ENCODE measurements around the gene HBG2.
"Not testable (repeated sequence)": the region's sequence is repeated elsewhere in the genome, so short reads cannot be mapped to it uniquely, and the experiment has no call there.

The HBG2 gene

GRCh38 chr11:5281596-5281995 is 27.0 kb upstream of the HBG2 start:
- no peak for DNase-seq (ENCODE audit: low read depth in 3 of 3)

GRCh38 chr11:5280582-5281102 is 26.1 kb upstream of the HBG2 start:
- peak in 2 of 3 donors; percentile 2 to 19 for DNase-seq (ENCODE audit: low read depth in 3 of 3)

GRCh38 chr11:5279471-5280090 is 25.0 kb upstream of the HBG2 start:
- DNase-seq (ENCODE audit: low read depth in 3 of 3) = no peak

- DNase-seq (ENCODE audit: low read depth in 3 of 3) = no peak
Measured at GRCh38 chr11:5277807-5278382, 23.3 kb upstream of the HBG2 start.

- DNase-seq (ENCODE audit: low read depth in 3 of 3) = no peak
Measured at GRCh38 chr11:5276697-5277096, 22.1 kb upstream of the HBG2 start.

GRCh38 chr11:5275369-5276110 is 21.0 kb upstream of the HBG2 start:
- DNase-seq (ENCODE audit: low read depth in 3 of 3) = no peak

- no peak for DNase-seq (ENCODE audit: low read depth in 3 of 3)
Measured at GRCh38 chr11:5274395-5274794, 19.8 kb upstream of the HBG2 start.

- no peak for DNase-seq (ENCODE audit: low read depth in 3 of 3)
Measured at GRCh38 chr11:5272395-5273017, 17.9 kb upstream of the HBG2 start.

GRCh38 chr11:5269715-5270147 is 15.2 kb upstream of the HBG2 start, which contains the start of gene HBE1:
Gene HBE1, minus strand, starts transcription at chr11:5269945. Its CDS starts 55 bp downstream, at chr11:5269890.
- DNase-seq (ENCODE audit: low read depth in 3 of 3) = no peak

- DNase-seq (ENCODE audit: low read depth in 3 of 3) = no peak
Measured at GRCh38 chr11:5267033-5267563, 12.5 kb upstream of the HBG2 start.

GRCh38 chr11:5266609-5267008 is 12.0 kb upstream of the HBG2 start:
- DNase-seq (ENCODE audit: low read depth in 3 of 3) = no peak

GRCh38 chr11:5265832-5266231 is 11.3 kb upstream of the HBG2 start:
- DNase-seq (ENCODE audit: low read depth in 3 of 3) = no peak

- no peak for DNase-seq (ENCODE audit: low read depth in 3 of 3)
Measured at GRCh38 chr11:5258543-5259262, 4.1 kb upstream of the HBG2 start.

- no peak for DNase-seq (ENCODE audit: low read depth in 3 of 3)
Measured at GRCh38 chr11:5257296-5257695, 2.7 kb upstream of the HBG2 start.

- DNase-seq (ENCODE audit: low read depth in 3 of 3) = not testable (repeated sequence)
Measured at GRCh38 chr11:5254023-5254422, 558 bp downstream of the HBG2 start.

- not testable (repeated sequence) for DNase-seq (ENCODE audit: low read depth in 3 of 3)
Measured at GRCh38 chr11:5253440-5253839, 1.1 kb downstream of the HBG2 start.

GRCh38 chr11:5252919-5253265 is 1.7 kb downstream of the HBG2 start:
- no peak for DNase-seq (ENCODE audit: low read depth in 3 of 3)

GRCh38 chr11:5252192-5252918 is 2.2 kb downstream of the HBG2 start:
- no peak for DNase-seq (ENCODE audit: low read depth in 3 of 3)

GRCh38 chr11:5251746-5252145 is 2.8 kb downstream of the HBG2 start:
- no peak for DNase-seq (ENCODE audit: low read depth in 3 of 3)

- no peak for DNase-seq (ENCODE audit: low read depth in 3 of 3)
Measured at GRCh38 chr11:5250543-5251204, 3.9 kb downstream of the HBG2 start.

Measured in stimulated activated CD4-positive, alpha-beta T cell treated with anti-CD3 and anti-CD28 coated beads, TNF-alpha, amount 100 ng/mL, for 48 hours (primary cell).